IMR-90 (cell line): ENCODE results near the gene GOLIM4. TPM values are rescaled to one million over a fixed set of nuclear protein-coding genes. Genes with fewer than 3 reads are reported as not detected.
A peak's percentile ranks its signal among the peaks of the same experiment; 100 is the strongest.

Experiments used
- ATAC-seq: fragments of 200-7000 bp; cut with Tn5 transposase; 2 replicates; pipeline ENCODE4 v1.9.1; 2020; ENCODE audit warnings: low read depth, mild to moderate bottlenecking, moderate library complexity
- BruUV-seq: library from RNA; stranded (reverse); fragments of 400-500 nt; replicated peaks from 2 replicates; lab custom pipeline; 2021; lab: Mats Ljungman, UMichigan
- CTCF ChIA-PET: fragments of 300-600 bp; formaldehyde crosslinking; extraction: SDS; loops from one replicate; lab custom pipeline; 2021; ENCODE audit warnings: antibody characterized with exemption; lab: Yijun Ruan, JAX
- POLR2A ChIA-PET: fragments of 300-600 bp; sonication (Branson Sonifier 250); formaldehyde crosslinking; loops from one replicate; lab custom pipeline; 2022; ENCODE audit warnings: antibody characterized with exemption; ENCODE audit not compliant: unreplicated experiment; lab: Charles Lee
- DNase-seq: peaks from one replicate; pipeline ENCODE4 v3.0.0; 2013
- H2AFZ ChIP-seq: replicated peaks from 2 replicates; pipeline ENCODE3; 2013; ENCODE audit warnings: low read length, mild to moderate bottlenecking; ENCODE audit not compliant: poor library complexity
- H2AK5ac ChIP-seq: 2 replicates; pipeline ENCODE4 v1.6.1; 2013; ENCODE audit warnings: low read depth, low read length, inconsistent platforms
- H2AK9ac ChIP-seq: replicated peaks from 2 replicates; pipeline ENCODE3; 2013; ENCODE audit warnings: mild to moderate bottlenecking, low read depth, low read length, moderate library complexity; ENCODE audit not compliant: poor library complexity
- H2BK120ac ChIP-seq: 2 replicates; pipeline ENCODE4 v1.6.1; 2013; ENCODE audit warnings: low read depth, low read length, inconsistent platforms
- H2BK15ac ChIP-seq: 3 replicates; pipeline ENCODE4 v1.6.1; 2013; ENCODE audit warnings: low read depth, low read length, inconsistent platforms
- H2BK20ac ChIP-seq: 2 replicates; pipeline ENCODE4 v1.6.1; 2013; ENCODE audit warnings: low read depth, mild to moderate bottlenecking, inconsistent platforms, low read length, moderate library complexity
- H2BK5ac ChIP-seq: 2 replicates; pipeline ENCODE4 v1.6.1; 2013; ENCODE audit warnings: mild to moderate bottlenecking, low read depth, low read length, inconsistent platforms; ENCODE audit not compliant: poor library complexity, severe bottlenecking
- H3K14ac ChIP-seq: replicated peaks from 2 replicates; pipeline ENCODE4 v1.6.1; 2013; ENCODE audit warnings: low read depth, low read length, inconsistent platforms
- H3K18ac ChIP-seq: 2 replicates; pipeline ENCODE4 v1.6.1; 2013; ENCODE audit warnings: low read depth, low read length, control low read depth
- H3K23ac ChIP-seq: 2 replicates; pipeline ENCODE4 v1.6.1; 2013; ENCODE audit warnings: low read depth, low read length, inconsistent platforms
- H3K27ac ChIP-seq: 2 replicates; pipeline ENCODE4 v1.5.1; 2013; ENCODE audit warnings: mild to moderate bottlenecking, control low read depth, low read length; ENCODE audit not compliant: insufficient read depth
- H3K27me3 ChIP-seq: 2 replicates; pipeline ENCODE4 v1.6.1; 2013; ENCODE audit warnings: low read length; ENCODE audit not compliant: control insufficient read depth, insufficient read depth
- H3K36me3 ChIP-seq: 2 replicates; pipeline ENCODE4 v1.6.1; 2013; ENCODE audit warnings: low read length, mixed read lengths; ENCODE audit not compliant: control insufficient read depth, insufficient read depth
- H3K4ac ChIP-seq: 2 replicates; pipeline ENCODE4 v1.6.1; 2013; ENCODE audit warnings: low read depth, low read length, inconsistent platforms
- H3K4me1 ChIP-seq: 2 replicates; pipeline ENCODE4 v1.6.1; 2013; ENCODE audit warnings: low read length, mixed read lengths; ENCODE audit not compliant: control insufficient read depth, insufficient read depth
- H3K4me2 ChIP-seq: 2 replicates; pipeline ENCODE4 v1.6.1; 2013; ENCODE audit warnings: low read depth, mild to moderate bottlenecking, control low read depth, low read length, moderate library complexity
- H3K4me3 ChIP-seq: 2 replicates; pipeline ENCODE4 v1.5.1; 2013; ENCODE audit warnings: low read depth, mild to moderate bottlenecking, control low read depth, low read length, moderate library complexity; ENCODE audit not compliant: insufficient read depth
- H3K56ac ChIP-seq: 2 replicates; pipeline ENCODE4 v1.6.1; 2013; ENCODE audit warnings: low read length, inconsistent platforms; ENCODE audit not compliant: insufficient read depth; ENCODE audit errors: extremely low read depth
- H3K79me1 ChIP-seq, 2 experiments: 2 replicates each; pipeline ENCODE4 v1.6.1; 2013; ENCODE audit warnings: low read length in 2 of 2, inconsistent platforms in 1 of 2, low read depth in 1 of 2
- H3K9ac ChIP-seq: 2 replicates; pipeline ENCODE4 v1.6.1; 2013; ENCODE audit warnings: low read depth, low read length, control low read depth
- H3K9me1 ChIP-seq: 2 replicates; pipeline ENCODE4 v1.6.1; 2013; ENCODE audit warnings: low read length, inconsistent platforms; ENCODE audit not compliant: insufficient read depth
- H3K9me3 ChIP-seq: 2 replicates; pipeline ENCODE4 v1.6.1; 2013; ENCODE audit warnings: low read length; ENCODE audit not compliant: control insufficient read depth, insufficient read depth
- H4K20me1 ChIP-seq: 2 replicates; pipeline ENCODE4 v1.6.1; 2013; ENCODE audit warnings: low read length, inconsistent platforms; ENCODE audit not compliant: insufficient read depth
- H4K5ac ChIP-seq: 2 replicates; pipeline ENCODE4 v1.6.1; 2013; ENCODE audit warnings: mild to moderate bottlenecking, low read depth, low read length, control low read depth
- H4K8ac ChIP-seq, 2 experiments: 2 replicates each; pipeline ENCODE4 v1.6.1; 2013; ENCODE audit warnings: low read depth in 2 of 2, low read length in 2 of 2, control low read depth in 1 of 2, inconsistent platforms in 1 of 2
- H4K91ac ChIP-seq: 2 replicates; pipeline ENCODE4 v1.6.1; 2013; ENCODE audit warnings: low read depth, low read length, inconsistent platforms; ENCODE audit not compliant: insufficient read depth
- BHLHE40 ChIP-seq: fragments of 150-350 bp; IDR thresholded peaks from 2 replicates; pipeline ENCODE4 v1.6.1; 2016; ENCODE audit warnings: mild to moderate bottlenecking, low read depth, low read length
- CHD1 ChIP-seq: IDR thresholded peaks from 2 replicates; pipeline ENCODE4 v1.6.1; 2012; ENCODE audit warnings: low read depth, low read length, improper control_type of control experiment
- ELK1 ChIP-seq: fragments of 150-350 bp; IDR thresholded peaks from 2 replicates; pipeline ENCODE4 v1.6.1; 2016; ENCODE audit warnings: low read depth, mild to moderate bottlenecking, low read length, moderate library complexity, borderline replicate concordance
- FOS ChIP-seq: fragments of 150-350 bp; IDR thresholded peaks from 2 replicates; pipeline ENCODE4 v1.6.1; 2016; ENCODE audit warnings: low read depth, low read length
- MAFK ChIP-seq: IDR thresholded peaks from 2 replicates; pipeline ENCODE4 v1.6.1; 2012; ENCODE audit warnings: low read depth, low read length, improper control_type of control experiment
- MAZ ChIP-seq: IDR thresholded peaks from 2 replicates; pipeline ENCODE4 v1.6.1; 2012; ENCODE audit warnings: low read depth, mild to moderate bottlenecking, low read length, improper control_type of control experiment, moderate library complexity, borderline replicate concordance
- MXI1 ChIP-seq: IDR thresholded peaks from 2 replicates; pipeline ENCODE4 v1.6.1; 2012; ENCODE audit warnings: low read depth, mild to moderate bottlenecking, low read length, moderate library complexity, borderline replicate concordance
- USF2 ChIP-seq: fragments of 150-350 bp; IDR thresholded peaks from 2 replicates; pipeline ENCODE4 v1.6.1; 2017; ENCODE audit warnings: mild to moderate bottlenecking, antibody characterized with exemption, low read length, low read depth
- WGBS, 2 experiments: methylation state at CpG; one replicate each; pipeline versions ENCODE4 v1.1.5 to v1.1.7; 2013; ENCODE audit warnings: missing lambda C conversion rate in 2 of 2; ENCODE audit not compliant: insufficient read length in 1 of 2; ENCODE audit errors: extremely low coverage in 2 of 2; 5-methylcytosine and 5-hydroxymethylcytosine counted together
- dilution Hi-C: fragments of 300-500 bp; cut with HindIII; formaldehyde crosslinking; loops from one replicate; pipeline ENCODE4 v1.14.3; 2018; ENCODE audit warnings: low sequenced_read_pairs; ENCODE audit not compliant: unreplicated experiment
- in situ Hi-C: fragments of 300-500 bp; cut with MboI; formaldehyde crosslinking; loops from 3 replicates; pipeline ENCODE4 v1.14.3; 2019; ENCODE audit warnings: low sequenced_read_pairs, inconsistent platforms, mixed read lengths
- intact Hi-C: fragments of 100-400 bp; cut with micrococcal nuclease; formaldehyde crosslinking; loops from 2 replicates; pipeline ENCODE4 v1.10.0; 2022
- polyA plus RNA-seq, 3 experiments: library from polyadenylated mRNA; depleted of rRNA; stranded (reverse); fragments of >200 nt; gene quantifications; 2 replicates each; pipeline ENCODE4 v1.2.3, GENCODE V29; 2012; ENCODE audit warnings: low replicate concordance in 1 of 3
- total RNA-seq: library from RNA; depleted of rRNA; stranded (reverse); fragments of >200 nt; gene quantifications from 2 replicates; pipeline ENCODE4 v1.2.3, GENCODE V29; 2012

Gene GOLIM4
- total and polyA plus RNA-seq, 2 of the 4 experiments (the other 2 are of a cell fraction), result 44.6 to 71.2 TPM

GRCh38 chr3:168123201-168124176 is 27.8 kb upstream of the GOLIM4 start:
- Histone ChIP-seq H3K36me3 (no peaks in the 10 kb centered on the region), H3K23ac (no peak overlapping the region), H3K4me3 (no peak overlapping the region), H3K14ac (no peak overlapping the region), H3K9ac (no peak overlapping the region), H2AK5ac (no peak overlapping the region), H4K20me1 (no peaks in the 10 kb centered on the region), H3K9me1 (no peaks in the 10 kb centered on the region), H4K5ac (no peak overlapping the region), H3K9me3 (no peaks in the 10 kb centered on the region), H3K18ac (no peak overlapping the region), H3K56ac (no peak overlapping the region), H3K27ac (no peak overlapping the region), H4K8ac (no peak overlapping the region), H3K79me1 (no peaks in the 10 kb centered on the region), H3K4me2 (no peak overlapping the region), H3K4ac (no peak overlapping the region), H4K91ac (no peak overlapping the region), H2AK9ac (no peak overlapping the region), H2BK20ac (no peak overlapping the region), H2BK120ac (no peak overlapping the region), H2BK5ac (no peak overlapping the region), H3K4me1 (no peaks in the 10 kb centered on the region; the same call in 1 of the 2 replicates), H2BK15ac (no peak overlapping the region), H2AFZ (no peak overlapping the region), H3K27me3 (no peaks in the 10 kb centered on the region)
- ATAC-seq (no peak), DNase-seq (peak; percentile 4)
- CTCF ChIA-PET, result interaction anchor here (1.2 kb wide), 1 partner anchor 12 kb away, joined by 5 read pairs; no protein-coding TSS in a partner anchor
- intact Hi-C loops, result no loop called here
- no CpG with 5 or more reads among the region's 6 CpGs for WGBS, 2 experiments
- no TSS peak for BruUV-seq
- POLR2A ChIA-PET, result no interaction called here
- TF ChIP-seq BHLHE40 (no peak), CHD1 (no peak), FOS (no peak), ELK1 (no peak), MAFK (no peak), MAZ (no peak), MXI1 (no peak), USF2 (no peak)
- in situ Hi-C loops, result no loop called here
- dilution Hi-C loops, result no loop called here
